Neural crest cell (in vitro differentiated cells): ENCODE data around the gene APMAP. TPM values are rescaled to one million over a fixed set of nuclear protein-coding genes. Genes with fewer than 3 reads are reported as not detected.

ENCODE experiments used
- DNase-seq: peaks from one replicate; pipeline ENCODE4 v3.0.0; 2021; ENCODE audit warnings: low read depth, mixed read lengths, low spot score
- H3K27ac Mint-ChIP-seq: one replicate; pipeline ENCODE4 v1.8.0; 2021; ENCODE audit warnings: mild to moderate bottlenecking, mixed read lengths; ENCODE audit not compliant: unreplicated experiment
- H3K27me3 Mint-ChIP-seq: 2 replicates; pipeline ENCODE4 v1.8.0; 2021; ENCODE audit warnings: low read depth, mild to moderate bottlenecking, mixed read lengths
- H3K36me3 Mint-ChIP-seq: 2 replicates; pipeline ENCODE4 v1.8.0; 2021; ENCODE audit warnings: low read depth, mild to moderate bottlenecking, mixed read lengths
- H3K4me1 Mint-ChIP-seq: 2 replicates; pipeline ENCODE4 v1.8.0; 2021; ENCODE audit warnings: mixed read lengths
- H3K4me3 Mint-ChIP-seq: one replicate; pipeline ENCODE4 v1.8.0; 2021; ENCODE audit warnings: mild to moderate bottlenecking, mixed read lengths
- H3K9me3 Mint-ChIP-seq: 2 replicates; pipeline ENCODE4 v1.8.0; 2021; ENCODE audit warnings: mixed read lengths
- CTCF ChIP-seq: fragments of 200-600 bp; sonication (generic); conservative IDR thresholded peaks from 2 replicates; pipeline ENCODE4 v1.5.0; 2021; ENCODE audit warnings: antibody characterized with exemption, mild to moderate bottlenecking
- total RNA-seq: library from RNA; stranded (reverse); gene quantifications from 2 replicates; pipeline ENCODE4 v1.2.1, GENCODE V29; 2021

The APMAP gene
- total RNA-seq, 1 donor from 2014 or later: 88.6 TPM

- peaks cover 21% of the 10 kb centered on the region for H3K9me3 Mint-ChIP-seq
- H3K27me3 Mint-ChIP-seq: no peaks in the 10 kb centered on the region
- DNase-seq: no peak
- H3K4me3 Mint-ChIP-seq: no peak overlapping the region
- H3K36me3 Mint-ChIP-seq: peaks cover 79% of the 10 kb centered on the region
- TF ChIP-seq CTCF: no peak
- peak overlapping the region; percentile 96 for H3K27ac Mint-ChIP-seq
- H3K4me1 Mint-ChIP-seq: no peaks in the 10 kb centered on the region
Observed at GRCh38 chr20:24979036-24979960, 13.3 kb downstream of the APMAP start.

- no peak for DNase-seq
- Mint-ChIP-seq H3K4me1 (no peaks in the 10 kb centered on the region), H3K36me3 (peaks cover 82% of the 10 kb centered on the region), H3K27me3 (no peaks in the 10 kb centered on the region), H3K4me3 (no peak overlapping the region), H3K9me3 (peaks cover 21% of the 10 kb centered on the region), H3K27ac (no peak overlapping the region)
- no peak for TF ChIP-seq CTCF
Observed at GRCh38 chr20:24978513-24978912, 14.0 kb downstream of the APMAP start.

- TF ChIP-seq CTCF: no peak
- H3K9me3 Mint-ChIP-seq: peaks cover 21% of the 10 kb centered on the region
- H3K4me3 Mint-ChIP-seq: no peak overlapping the region
- no peaks in the 10 kb centered on the region for H3K4me1 Mint-ChIP-seq
- no peak for DNase-seq
- peaks cover 85% of the 10 kb centered on the region for H3K36me3 Mint-ChIP-seq
- H3K27ac Mint-ChIP-seq: no peak overlapping the region
- no peaks in the 10 kb centered on the region for H3K27me3 Mint-ChIP-seq
Observed at GRCh38 chr20:24977797-24978196, 14.8 kb downstream of the APMAP start.

GRCh38 chr20:24977336-24977735 is 15.2 kb downstream of the APMAP start:
- Mint-ChIP-seq H3K9me3 (peaks cover 21% of the 10 kb centered on the region), H3K27ac (no peak overlapping the region), H3K4me3 (no peak overlapping the region), H3K36me3 (peaks cover 84% of the 10 kb centered on the region), H3K27me3 (no peaks in the 10 kb centered on the region), H3K4me1 (no peaks in the 10 kb centered on the region)
- DNase-seq: no peak
- no peak for TF ChIP-seq CTCF

- Mint-ChIP-seq H3K4me1 (no peaks in the 10 kb centered on the region), H3K27me3 (no peaks in the 10 kb centered on the region), H3K4me3 (no peak overlapping the region), H3K36me3 (peaks cover 46% of the 10 kb centered on the region), H3K27ac (no peak overlapping the region), H3K9me3 (peaks cover 15% of the 10 kb centered on the region)
- no peak for DNase-seq
- TF ChIP-seq CTCF: no peak
Observed at GRCh38 chr20:24972341-24972740, 20.2 kb downstream of the APMAP start.
